BJ (cell line): ENCODE data around the gene PTPRG. TPM values are rescaled to one million over a fixed set of nuclear protein-coding genes. Genes with fewer than 3 reads are reported as not detected.

ENCODE experiments used
- CTCF ChIA-PET: fragments of 350-600 bp; formaldehyde crosslinking; extraction: SDS; loops from one replicate; lab custom pipeline; 2021; ENCODE audit warnings: antibody characterized with exemption, inconsistent platforms; lab: Yijun Ruan, JAX
- POLR2A ChIA-PET: fragments of 300-600 bp; sonication (Branson Sonifier 250); formaldehyde crosslinking; extraction: SDS; loops from one replicate; lab custom pipeline; 2021; ENCODE audit warnings: antibody characterized with exemption; lab: Charles Lee
- DNase-seq: peaks from one replicate; pipeline ENCODE4 v3.0.0-alpha.2; 2011; ENCODE audit warnings: low read depth
- H3K27me3 ChIP-seq: 2 replicates; pipeline ENCODE4 v1.6.0; 2011; ENCODE audit warnings: low read length; ENCODE audit not compliant: control insufficient read depth, insufficient read depth
- H3K36me3 ChIP-seq: 2 replicates; pipeline ENCODE4 v1.5.1; 2011; ENCODE audit warnings: low read length; ENCODE audit not compliant: control insufficient read depth, insufficient read depth
- H3K4me3 ChIP-seq: 2 replicates; pipeline ENCODE4 v1.5.1; 2011; ENCODE audit warnings: low read depth, mild to moderate bottlenecking, control low read depth, low read length
- polyA plus RNA-seq: library from polyadenylated mRNA; depleted of rRNA; stranded (reverse); fragments of >200 nt; gene quantifications from 2 replicates; pipeline ENCODE4 v1.2.3, GENCODE V29; 2011
- TF ChIP-seq, protein P1 (sequence below): IDR thresholded peaks from 2 replicates; pipeline ENCODE4 v1.5.1; 2011; ENCODE audit warnings: low read depth, mild to moderate bottlenecking, control low read depth, inconsistent platforms, low read length, moderate library complexity; ENCODE audit not compliant: insufficient read depth

Gene PTPRG
- polyA plus RNA-seq, 1 experiment: 20.8 TPM

DNA sequence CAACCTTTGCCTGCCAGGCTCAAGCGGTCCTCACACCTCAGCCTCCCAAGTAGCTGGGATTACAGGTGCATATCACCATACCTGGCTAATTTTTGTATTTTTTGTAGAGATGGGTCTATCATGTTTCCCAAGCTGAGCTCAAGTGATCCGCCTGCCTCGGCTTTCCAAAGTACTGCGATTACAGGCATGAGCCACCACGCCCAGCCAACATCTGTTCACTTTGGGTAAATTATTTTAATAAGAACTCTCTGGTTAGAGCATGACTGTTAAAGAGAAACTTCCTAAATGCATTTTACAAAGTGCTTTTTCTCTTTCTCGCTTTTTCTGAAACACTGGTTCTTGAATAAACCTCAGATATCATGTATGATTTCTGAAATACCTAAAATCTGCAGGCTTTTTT lies 172.5 kb downstream of the PTPRG start:
- ChIA-PET POLR2A (interaction anchor here (0.6 kb wide), 1 partner anchor 33 kb away, joined by 3 read pairs; no protein-coding TSS in a partner anchor), CTCF (no interaction called here)
- DNase-seq: no peak
- TF ChIP-seq, protein P1, sequence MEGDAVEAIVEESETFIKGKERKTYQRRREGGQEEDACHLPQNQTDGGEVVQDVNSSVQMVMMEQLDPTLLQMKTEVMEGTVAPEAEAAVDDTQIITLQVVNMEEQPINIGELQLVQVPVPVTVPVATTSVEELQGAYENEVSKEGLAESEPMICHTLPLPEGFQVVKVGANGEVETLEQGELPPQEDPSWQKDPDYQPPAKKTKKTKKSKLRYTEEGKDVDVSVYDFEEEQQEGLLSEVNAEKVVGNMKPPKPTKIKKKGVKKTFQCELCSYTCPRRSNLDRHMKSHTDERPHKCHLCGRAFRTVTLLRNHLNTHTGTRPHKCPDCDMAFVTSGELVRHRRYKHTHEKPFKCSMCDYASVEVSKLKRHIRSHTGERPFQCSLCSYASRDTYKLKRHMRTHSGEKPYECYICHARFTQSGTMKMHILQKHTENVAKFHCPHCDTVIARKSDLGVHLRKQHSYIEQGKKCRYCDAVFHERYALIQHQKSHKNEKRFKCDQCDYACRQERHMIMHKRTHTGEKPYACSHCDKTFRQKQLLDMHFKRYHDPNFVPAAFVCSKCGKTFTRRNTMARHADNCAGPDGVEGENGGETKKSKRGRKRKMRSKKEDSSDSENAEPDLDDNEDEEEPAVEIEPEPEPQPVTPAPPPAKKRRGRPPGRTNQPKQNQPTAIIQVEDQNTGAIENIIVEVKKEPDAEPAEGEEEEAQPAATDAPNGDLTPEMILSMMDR: no peak
- no peak overlapping the region for H3K4me3 ChIP-seq
- H3K36me3 ChIP-seq: no peaks in the 10 kb centered on the region
- H3K27me3 ChIP-seq: no peaks in the 10 kb centered on the region

DNA sequence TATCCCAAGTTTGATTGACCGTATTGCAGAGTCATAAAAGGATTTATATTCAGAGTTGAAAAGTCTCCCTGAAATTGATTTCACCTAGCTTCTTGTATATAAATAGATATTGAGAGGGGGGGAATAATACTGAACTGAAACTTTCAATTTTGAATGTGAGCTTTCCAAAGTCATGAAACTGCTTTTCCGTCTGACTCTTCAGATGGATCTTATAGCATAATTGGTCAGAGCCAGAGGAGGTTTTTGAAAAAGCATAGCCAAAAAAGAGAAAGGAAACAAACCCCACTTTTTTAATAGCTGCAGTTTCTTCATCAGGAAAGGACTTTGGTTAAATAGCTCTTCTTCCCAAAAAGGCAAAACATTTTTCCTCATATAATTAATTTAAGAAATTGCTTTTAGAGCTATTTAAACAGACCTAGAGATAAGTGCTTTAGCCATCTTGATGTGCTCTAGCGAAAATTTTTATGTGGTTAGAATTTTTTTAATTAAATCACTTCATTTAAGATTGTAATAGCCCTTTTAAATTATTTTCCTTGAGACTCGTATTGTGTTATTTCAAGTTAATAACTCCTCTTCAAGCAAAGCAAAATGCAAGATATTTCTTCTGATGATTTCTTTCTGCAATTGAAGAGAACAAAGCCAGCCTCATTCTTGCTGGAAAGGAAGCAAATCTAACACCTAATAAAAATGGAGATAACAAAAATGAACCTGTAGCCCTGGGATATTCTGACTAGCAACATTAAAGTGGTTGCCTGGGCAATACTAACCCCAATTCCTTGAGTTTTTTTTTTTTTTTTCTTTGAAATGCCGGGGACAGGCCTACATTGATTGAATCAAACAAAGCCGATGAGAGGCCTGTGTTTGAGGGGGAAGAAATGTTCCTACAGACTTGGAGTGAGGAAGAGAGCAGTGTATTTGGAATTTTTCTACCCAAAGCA lies 173.6 kb downstream of the PTPRG start:
- Histone ChIP-seq H3K27me3 (no peaks in the 10 kb centered on the region), H3K4me3 (no peak overlapping the region), H3K36me3 (no peaks in the 10 kb centered on the region)
- POLR2A ChIA-PET: no interaction called here
- CTCF ChIA-PET: interaction anchor here (0.7 kb wide), 1 partner anchor 159 kb away, joined by 3 read pairs; no protein-coding TSS in a partner anchor
- TF ChIP-seq, protein P1: no peak
- no peak for DNase-seq

DNA sequence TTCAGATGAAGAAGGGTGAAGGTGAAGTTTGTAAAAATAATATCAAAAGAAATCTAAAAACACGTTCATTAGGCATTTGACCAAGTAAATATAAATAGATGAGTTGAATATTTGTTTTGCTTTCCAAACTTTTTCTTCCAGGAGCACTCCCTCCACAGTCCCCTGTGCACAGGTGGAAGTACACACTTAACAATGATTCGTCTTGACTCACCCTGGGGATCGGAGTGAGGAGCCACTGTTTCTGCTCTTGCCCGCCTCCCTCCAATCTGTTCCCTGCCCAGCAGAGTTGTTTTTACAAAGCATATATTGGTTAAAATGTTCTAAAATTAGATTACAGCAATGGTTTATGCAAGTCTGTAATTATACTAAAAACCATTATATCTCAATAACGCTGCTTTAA lies 175.1 kb downstream of the PTPRG start:
- POLR2A ChIA-PET: no interaction called here
- CTCF ChIA-PET: no interaction called here
- Histone ChIP-seq H3K4me3 (no peak overlapping the region), H3K27me3 (no peaks in the 10 kb centered on the region), H3K36me3 (no peaks in the 10 kb centered on the region)
- no peak for DNase-seq
- TF ChIP-seq, protein P1: no peak

DNA sequence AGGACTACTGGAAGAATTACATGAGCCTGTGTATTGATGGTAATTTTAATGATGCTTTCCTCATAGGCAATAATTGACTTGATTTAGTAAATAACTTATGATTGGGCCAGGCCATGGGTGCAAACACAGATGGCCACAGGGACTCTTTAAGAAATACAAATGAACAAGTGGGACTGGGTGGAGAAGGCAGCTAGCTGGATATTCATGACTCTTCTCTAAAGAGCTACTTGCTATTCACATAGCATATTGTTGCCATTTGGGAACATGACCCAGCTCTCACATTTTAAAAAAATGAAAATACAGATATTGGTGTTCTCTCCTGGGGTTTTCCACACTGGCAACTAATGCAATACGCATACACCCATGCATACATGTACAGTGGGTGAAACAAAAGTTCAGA lies 178.3 kb downstream of the PTPRG start:
- ChIA-PET CTCF (no interaction called here), POLR2A (no interaction called here)
- Histone ChIP-seq H3K27me3 (no peaks in the 10 kb centered on the region), H3K36me3 (no peaks in the 10 kb centered on the region), H3K4me3 (no peak overlapping the region)
- no peak for DNase-seq
- TF ChIP-seq, protein P1: no peak

DNA sequence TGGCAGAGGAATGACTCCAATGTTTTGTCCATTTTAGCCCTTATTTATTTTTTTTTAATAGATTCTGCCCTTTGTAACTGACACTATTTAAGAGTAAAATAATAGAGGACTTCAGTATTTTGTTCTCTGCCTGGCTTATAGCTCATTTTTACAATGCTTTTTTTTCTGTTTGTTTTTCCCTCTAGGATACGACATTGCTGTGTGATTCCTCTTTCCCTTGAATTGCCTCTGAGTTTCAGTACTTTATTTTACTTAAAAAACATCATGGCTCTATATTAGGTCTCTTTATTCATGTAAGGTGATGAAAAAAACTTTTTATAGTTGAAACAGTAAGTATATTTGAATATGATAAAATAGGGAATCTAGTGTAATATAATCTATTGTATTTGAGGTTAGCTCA lies 179.1 kb downstream of the PTPRG start:
- Histone ChIP-seq H3K36me3 (no peaks in the 10 kb centered on the region), H3K4me3 (no peak overlapping the region), H3K27me3 (no peaks in the 10 kb centered on the region)
- TF ChIP-seq, protein P1: no peak
- CTCF ChIA-PET: no interaction called here
- POLR2A ChIA-PET: no interaction called here
- no peak for DNase-seq
